HepG2 (cell line): Measurements from ENCODE around the gene CPVL. TPM values are rescaled to one million over a fixed set of nuclear protein-coding genes. Genes with fewer than 3 reads are reported as not detected.
A peak's percentile ranks its signal among the peaks of the same experiment; 100 is the strongest.

Experiments used
- BRF2 ChIP-seq: sonication (generic); formaldehyde crosslinking; IDR thresholded peaks from 2 replicates; pipeline ENCODE4 v1.8.1; 2022; ENCODE audit warnings: mild to moderate bottlenecking, missing genetic modification reagents
- DMAP1 ChIP-seq: IDR thresholded peaks from 2 replicates; pipeline ENCODE4 v1.6.1; 2016
- GABPB1 ChIP-seq: IDR thresholded peaks from 2 replicates; pipeline ENCODE4 v1.6.1; 2016; ENCODE audit warnings: mild to moderate bottlenecking, missing genetic modification reagents, moderate library complexity, missing compliant biosample characterization
- LCORL ChIP-seq, 2 experiments: fragments of 450-650 bp in 1 of 2; sonication (generic) in 1 of 2; formaldehyde crosslinking in 1 of 2; IDR thresholded peaks; 2 replicates each; pipeline versions ENCODE4 v1.5.0 to v1.6.1; 2017 to 2020; ENCODE audit warnings: antibody characterized with exemption in 1 of 2, missing genetic modification reagents in 1 of 2
- PBX2 ChIP-seq: IDR thresholded peaks from 2 replicates; pipeline ENCODE4 v1.6.1; 2016; ENCODE audit warnings: control low read depth
- RFX5 ChIP-seq: IDR thresholded peaks from 2 replicates; pipeline ENCODE4 v1.6.1; 2011; ENCODE audit warnings: low read depth, low read length, improper control_type of control experiment
- TFE3 ChIP-seq: IDR thresholded peaks from 2 replicates; pipeline ENCODE4 v1.6.1; 2016
- THAP8 ChIP-seq: sonication (generic); formaldehyde crosslinking; IDR thresholded peaks from 2 replicates; pipeline ENCODE4 v1.5.1; 2020; ENCODE audit warnings: missing genetic modification reagents, mild to moderate bottlenecking, borderline replicate concordance
- ZNF18 ChIP-seq: sonication (generic); formaldehyde crosslinking; IDR thresholded peaks from 2 replicates; pipeline ENCODE4 v1.8.0; 2022; ENCODE audit warnings: mild to moderate bottlenecking, missing genetic modification reagents; ENCODE audit not compliant: insufficient replicate concordance
- ZNF407 ChIP-seq: sonication (generic); formaldehyde crosslinking; IDR thresholded peaks from one replicate; pipeline ENCODE4 v1.5.1; 2020; ENCODE audit warnings: mild to moderate bottlenecking, missing genetic modification reagents; ENCODE audit errors: not compliant biosample characterization
- polyA plus RNA-seq, 8 experiments: library from polyadenylated mRNA; depleted of rRNA in 3 of 8; stranded (reverse) in 7 of 8; unstranded in 1 of 8; fragments of >200 nt; fragmentation: Illumina TruSeq in 4 of 8; extraction: Trizol in 4 of 8; gene quantifications; 2 replicates each; pipeline versions ENCODE4 v1.2.1 to v1.2.3, GENCODE V29; 2011 to 2016; ENCODE audit warnings: low read depth in 4 of 8, missing spikeins in 1 of 8, mixed read lengths in 1 of 8; ENCODE audit not compliant: insufficient read depth in 1 of 8
- total RNA-seq, 5 experiments: library from RNA; depleted of rRNA; stranded (reverse); fragments of >200 nt; fragmentation: Illumina TruSeq; extraction: Trizol; gene quantifications; 2 replicates each; pipeline ENCODE4 v1.2.3, GENCODE V29; 2016; ENCODE audit warnings: low read depth in 1 of 5

The CPVL gene
- total and polyA plus RNA-seq, 2 of the 13 experiments (the other 11 are each of a cell fraction or from before 2014, with no cell fraction given): 59.2 to 294 TPM

GRCh38 chr7:29194206-29194593 is 47.9 kb upstream of the CPVL start (continued):
- no peak for TF ChIP-seq TFE3
- no peak for TF ChIP-seq ZNF407 (CRISPR knock-in tag)
- no peak for TF ChIP-seq RFX5
- no peak for TF ChIP-seq DMAP1
- no peak for TF ChIP-seq ZNF18
- no peak for TF ChIP-seq PBX2 (CRISPR knock-in tag)
- 0 out of 2 replicates have a peak, but pooled peaks have one; percentile 62 for TF ChIP-seq THAP8 (CRISPR knock-in tag)
- no peak for TF ChIP-seq GABPB1
- no peak for TF ChIP-seq BRF2 (CRISPR knock-in tag)
- no peak for TF ChIP-seq LCORL (IDR thresholded peaks at IDR 0.05)
- TF ChIP-seq LCORL (CRISPR knock-in tag; IDR thresholded peaks at IDR 0.05): peak; percentile 28; the same call in 1 of the 2 replicates
